ENCODE measurements around the gene DZANK1. TPM values are rescaled to one million over a fixed set of nuclear protein-coding genes. Genes with fewer than 3 reads are reported as not detected.

The DZANK1 gene
- total and polyA plus RNA-seq, 2 donors (not counting 3 experiments of a cell fraction or from before 2014, with no cell fraction given), result 1.1 to 1.8 TPM

GRCh38 chr20:18404172-18404571 lies 62.7 kb downstream of the DZANK1 start:
- H3K9me1 ChIP-seq (replicated peaks; ENCODE audit: control insufficient read depth, extremely low read depth, insufficient read depth, low read length), result no peaks in the 10 kb centered on the region
- dilution Hi-C loops (cut with MboI; ENCODE audit: extremely low pct_ligation_motif_present, low sequenced_read_pairs), result no loop called here
- H3K27me3 ChIP-seq (ENCODE audit: control insufficient read depth in 2 of 2, insufficient read depth in 2 of 2, low read length in 2 of 2), result no peaks in the 10 kb centered on the region
- H3K27ac ChIP-seq (ENCODE audit: insufficient read depth, low read depth, low read length), result no peak overlapping the region
- BruUV-seq (replicated peaks), result no TSS peak
- no peaks in the 10 kb centered on the region for H3K4me1 ChIP-seq (ENCODE audit: control insufficient read depth, extremely low read depth, insufficient read depth, low read length)
- no peak for FAIRE-seq
- ChIA-PET POLR2A (no interaction called here), CTCF (interaction anchor here (1.3 kb wide), 1 partner anchor 8 kb away, joined by 4 read pairs; no protein-coding TSS in a partner anchor)
- H2AFZ ChIP-seq (ENCODE audit: low read depth, low read length), result no peak overlapping the region
- no peaks in the 10 kb centered on the region for H3K9me3 ChIP-seq (replicated peaks; ENCODE audit: control insufficient read depth, insufficient read depth, low read length)
- no peak overlapping the region for H3K4me2 ChIP-seq (ENCODE audit: insufficient read depth, low read length)
- H3K9ac ChIP-seq (replicated peaks; ENCODE audit: extremely low read depth, insufficient read depth, low read length), result no peak overlapping the region
- no peak for TF ChIP-seq CTCF (IDR thresholded peaks at IDR 0.05; ENCODE audit: extremely low read depth in 1 of 2, insufficient read depth in 1 of 2, low read depth in 1 of 2, low read length in 2 of 2)
- TF ChIP-seq FOS (IDR thresholded peaks at IDR 0.05; ENCODE audit: borderline replicate concordance, insufficient read depth, low read length), result no peak
- no peak for TF ChIP-seq GATA2 (IDR thresholded peaks at IDR 0.05; ENCODE audit: insufficient read depth, insufficient read length, low read depth, low read length)
- no peak for TF ChIP-seq JUN (IDR thresholded peaks at IDR 0.05; ENCODE audit: borderline replicate concordance, insufficient read depth, insufficient read length, low read depth)
- no peak for TF ChIP-seq MAX (IDR thresholded peaks at IDR 0.05; ENCODE audit: insufficient read depth, insufficient read length)
- no peak for TF ChIP-seq EZH2 (IDR thresholded peaks at IDR 0.05; ENCODE audit: borderline replicate concordance, low read depth, low read length, severe bottlenecking)
- no peak for TF ChIP-seq POLR2A (IDR thresholded peaks at IDR 0.05; ENCODE audit: low read depth, low read length)
- no peak for TF ChIP-seq MYC (IDR thresholded peaks at IDR 0.05; ENCODE audit: low read depth, low read length)
- H3K4me3 ChIP-seq (replicated peaks in 1 of 3; ENCODE audit: insufficient read depth in 1 of 3, low read depth in 1 of 3, low read length in 3 of 3), result no peak overlapping the region
- intact Hi-C loops (cut with micrococcal nuclease), result no loop called here
- H3K79me2 ChIP-seq (ENCODE audit: control insufficient read depth, insufficient read depth, low read length), result no peaks in the 10 kb centered on the region
- H3K36me3 ChIP-seq (ENCODE audit: control insufficient read depth in 2 of 2, extremely low read depth in 1 of 2, insufficient read depth in 2 of 2, low read length in 2 of 2), result no peaks in the 10 kb centered on the region
- H4K20me1 ChIP-seq (replicated peaks; ENCODE audit: control insufficient read depth, extremely low read depth, insufficient read depth, low read length), result no peaks in the 10 kb centered on the region
- no peak for DNase-seq (ENCODE audit: low read depth, low spot score)
